Measurements from ENCODE around the gene KRTAP5-6. TPM values are rescaled to one million over a fixed set of nuclear protein-coding genes. Genes with fewer than 3 reads are reported as not detected.

Gene KRTAP5-6
- total and polyA plus RNA-seq, 7 donors, result not detected

GRCh38 chr11:1701091-1701807 lies 4.3 kb downstream of the KRTAP5-6 start:
- H3K27me3 ChIP-seq (ENCODE audit: insufficient read depth in 3 of 3, low read length in 2 of 3), result no peaks in the 10 kb centered on the region
- intact Hi-C loops (cut with DNase I), result no loop called here
- WGBS, 3 donors, result 72 to 80% (median 72%) methylated on average over 10 of the region's 10 CpGs
- H3K4me3 ChIP-seq, result no peak overlapping the region
- TF ChIP-seq CTCF (IDR thresholded peaks at IDR 0.05), result no peak
- ATAC-seq, result no peak
- no peak overlapping the region for H3K27ac ChIP-seq
- H3K4me1 ChIP-seq, result no peaks in the 10 kb centered on the region
- no peaks in the 10 kb centered on the region for H3K9me3 ChIP-seq
- no peak for DNase-seq
- no peaks in the 10 kb centered on the region for H3K36me3 ChIP-seq (ENCODE audit: insufficient read depth in 1 of 2, low read depth in 1 of 2)

- Histone ChIP-seq H3K4me1 (no peaks in the 10 kb centered on the region), H3K9me3 (no peaks in the 10 kb centered on the region), H3K4me3 (no peak overlapping the region), H3K27me3 (ENCODE audit: insufficient read depth in 3 of 3, low read length in 2 of 3) (no peaks in the 10 kb centered on the region), H3K27ac (no peak overlapping the region), H3K36me3 (ENCODE audit: insufficient read depth in 1 of 2, low read depth in 1 of 2) (no peaks in the 10 kb centered on the region)
- TF ChIP-seq CTCF (IDR thresholded peaks at IDR 0.05), result no peak
- DNase-seq (no peak), ATAC-seq (no peak)
- intact Hi-C loops (cut with DNase I), result no loop called here
- 85 to 96% (median 94%) methylated on average over 10 of the region's 10 CpGs for WGBS, 3 donors
Measured at GRCh38 chr11:1702506-1702905, 5.5 kb downstream of the KRTAP5-6 start.

- H3K9me3 ChIP-seq, result no peaks in the 10 kb centered on the region
- ATAC-seq (no peak), DNase-seq (no peak)
- no peak overlapping the region for H3K4me3 ChIP-seq
- intact Hi-C loops (cut with DNase I), result no loop called here
- WGBS, 3 donors, result 86 to 92% (median 87%) methylated on average over 6 of the region's 6 CpGs
- no peaks in the 10 kb centered on the region for H3K4me1 ChIP-seq
- no peaks in the 10 kb centered on the region for H3K27me3 ChIP-seq (ENCODE audit: insufficient read depth in 3 of 3, low read length in 2 of 3)
- TF ChIP-seq CTCF (IDR thresholded peaks at IDR 0.05), result no peak
- H3K36me3 ChIP-seq (ENCODE audit: insufficient read depth in 1 of 2, low read depth in 1 of 2), result no peaks in the 10 kb centered on the region
- H3K27ac ChIP-seq, result no peak overlapping the region
Measured at GRCh38 chr11:1703146-1703545, 6.2 kb downstream of the KRTAP5-6 start.

- H3K36me3 ChIP-seq (ENCODE audit: insufficient read depth in 1 of 2, low read depth in 1 of 2), result no peaks in the 10 kb centered on the region
- H3K27ac ChIP-seq, result no peak overlapping the region
- no peak for TF ChIP-seq CTCF (IDR thresholded peaks at IDR 0.05)
- ATAC-seq, result no peak
- no peaks in the 10 kb centered on the region for H3K4me1 ChIP-seq
- DNase-seq, result no peak
- intact Hi-C loops (cut with DNase I), result no loop called here
- 72 to 78% (median 74%) methylated on average over 15 of the region's 15 CpGs for WGBS, 3 donors
- H3K4me3 ChIP-seq, result no peak overlapping the region
- H3K27me3 ChIP-seq (ENCODE audit: insufficient read depth in 3 of 3, low read length in 2 of 3), result no peaks in the 10 kb centered on the region
- H3K9me3 ChIP-seq, result no peaks in the 10 kb centered on the region
Measured at GRCh38 chr11:1705126-1706052, 8.4 kb downstream of the KRTAP5-6 start.
